Esophagus squamous epithelium (tissue), 5 donors: ENCODE data around the gene RNF6. TPM values are rescaled to one million over a fixed set of nuclear protein-coding genes. Genes with fewer than 3 reads are reported as not detected.

ENCODE experiments used
- DNase-seq: peaks from one replicate; lab custom pipeline; 2025; lab: John Stamatoyannopoulos, UW
- H3K27ac ChIP-seq, 4 donors: fragments of 200-600 bp; sonication (generic); one replicate each; pipeline ENCODE4 v1.5.1; 2016 to 2019; ENCODE audit warnings: mild to moderate bottlenecking in 1 of 4
- H3K27me3 ChIP-seq, 4 donors: fragments of 200-600 bp; sonication (generic); 1 replicate in 3 of 4; 2 replicates in 1 of 4; pipeline versions ENCODE4 v1.5.1 to v1.6.0; 2017 to 2021; ENCODE audit warnings: antibody characterized with exemption in 1 of 4
- H3K36me3 ChIP-seq, 3 donors: fragments of 200-600 bp; sonication (generic); one replicate each; pipeline ENCODE4 v1.5.1; 2016 to 2019
- H3K4me1 ChIP-seq, 3 donors: fragments of 200-600 bp; sonication (generic); one replicate each; pipeline ENCODE4 v1.5.1; 2017 to 2019
- H3K4me3 ChIP-seq, 4 donors: fragments of 200-600 bp; sonication (generic); 1 replicate in 3 of 4; 2 replicates in 1 of 4; pipeline ENCODE4 v1.5.1; 2016 to 2019; ENCODE audit warnings: mild to moderate bottlenecking in 2 of 4, moderate library complexity in 1 of 4
- H3K9me3 ChIP-seq, 3 donors: fragments of 200-600 bp; sonication (generic); one replicate each; pipeline ENCODE4 v1.5.1; 2016 to 2019
- POLR2A ChIP-seq, 4 donors: fragments of 450-650 bp; IDR thresholded peaks; one replicate each; pipeline ENCODE4 v1.6.1; 2017; ENCODE audit warnings: antibody characterized with exemption in 4 of 4, mild to moderate bottlenecking in 4 of 4, moderate library complexity in 3 of 4
- whole genome bisulfite sequencing, 2 donors: methylation state at CpG; one replicate each; pipeline ENCODE4 v1.1.5; 2018; 5-methylcytosine and 5-hydroxymethylcytosine counted together
- intact Hi-C: fragments of 100-400 bp; cut with DNase I; formaldehyde crosslinking; loops from one replicate; pipeline ENCODE4 v1.15.0; 2022
- total RNA-seq, 4 donors: library from RNA; depleted of rRNA; stranded (reverse); fragments of >200 nt; gene quantifications; one replicate each; pipeline ENCODE4 v1.1.0, GENCODE V29; 2016
- TF ChIP-seq, protein P1 (sequence below), 6 experiments: fragments of 450-650 bp in 4 of 6; fragments of 200-600 bp in 2 of 6; sonication (generic) in 2 of 6; IDR thresholded peaks; one replicate each; pipeline ENCODE4 v1.5.1; 2016 to 2019; ENCODE audit warnings: antibody characterized with exemption in 6 of 6, mild to moderate bottlenecking in 4 of 6, moderate library complexity in 4 of 6
- donor health status: DM: yes; HTN: yes; CAD: no.

Gene RNF6
- total RNA-seq, 4 donors from 2014 or later = 23.4 to 41.4 (median 29.6) TPM

DNA sequence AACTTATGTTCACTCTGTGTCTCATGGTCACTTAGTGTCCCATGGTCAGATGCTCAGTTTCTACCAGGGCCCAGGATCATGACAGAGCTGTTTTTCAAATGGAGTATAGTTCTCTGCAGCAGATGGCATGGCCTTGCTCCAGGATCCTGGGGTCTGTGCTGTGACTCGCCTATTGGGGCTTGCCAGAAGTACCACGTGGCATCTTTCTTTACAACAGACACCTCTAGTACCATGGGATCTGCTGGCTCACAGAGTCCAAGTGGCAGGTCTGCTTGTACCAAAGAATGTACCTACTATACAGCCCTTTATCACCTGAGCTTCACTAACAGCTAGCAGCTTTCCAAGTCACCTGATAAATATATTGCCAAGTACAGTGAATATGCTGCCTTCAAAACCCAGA is 6.0 kb upstream of the RNF6 start:
- TF ChIP-seq, protein P1, sequence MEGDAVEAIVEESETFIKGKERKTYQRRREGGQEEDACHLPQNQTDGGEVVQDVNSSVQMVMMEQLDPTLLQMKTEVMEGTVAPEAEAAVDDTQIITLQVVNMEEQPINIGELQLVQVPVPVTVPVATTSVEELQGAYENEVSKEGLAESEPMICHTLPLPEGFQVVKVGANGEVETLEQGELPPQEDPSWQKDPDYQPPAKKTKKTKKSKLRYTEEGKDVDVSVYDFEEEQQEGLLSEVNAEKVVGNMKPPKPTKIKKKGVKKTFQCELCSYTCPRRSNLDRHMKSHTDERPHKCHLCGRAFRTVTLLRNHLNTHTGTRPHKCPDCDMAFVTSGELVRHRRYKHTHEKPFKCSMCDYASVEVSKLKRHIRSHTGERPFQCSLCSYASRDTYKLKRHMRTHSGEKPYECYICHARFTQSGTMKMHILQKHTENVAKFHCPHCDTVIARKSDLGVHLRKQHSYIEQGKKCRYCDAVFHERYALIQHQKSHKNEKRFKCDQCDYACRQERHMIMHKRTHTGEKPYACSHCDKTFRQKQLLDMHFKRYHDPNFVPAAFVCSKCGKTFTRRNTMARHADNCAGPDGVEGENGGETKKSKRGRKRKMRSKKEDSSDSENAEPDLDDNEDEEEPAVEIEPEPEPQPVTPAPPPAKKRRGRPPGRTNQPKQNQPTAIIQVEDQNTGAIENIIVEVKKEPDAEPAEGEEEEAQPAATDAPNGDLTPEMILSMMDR (IDR thresholded peaks at IDR 0.05) = no peak
- no peak for TF ChIP-seq POLR2A (IDR thresholded peaks at IDR 0.05)
- WGBS, 2 donors = 75 to 100% methylated on average over 1 to 2 of the region's 2 CpGs
- Histone ChIP-seq H3K9me3 (no peaks in the 10 kb centered on the region), H3K4me3 (no peak overlapping the region), H3K27ac (no peak overlapping the region), H3K36me3 (no peaks in the 10 kb centered on the region), H3K4me1 (peaks cover 0 to 1% (median 0%) of the 10 kb centered on the region in 3 donors), H3K27me3 (peaks cover 0 to 5% (median 0%) of the 10 kb centered on the region in 4 donors)
- intact Hi-C loops = no loop called here
- DNase-seq = no peak

DNA sequence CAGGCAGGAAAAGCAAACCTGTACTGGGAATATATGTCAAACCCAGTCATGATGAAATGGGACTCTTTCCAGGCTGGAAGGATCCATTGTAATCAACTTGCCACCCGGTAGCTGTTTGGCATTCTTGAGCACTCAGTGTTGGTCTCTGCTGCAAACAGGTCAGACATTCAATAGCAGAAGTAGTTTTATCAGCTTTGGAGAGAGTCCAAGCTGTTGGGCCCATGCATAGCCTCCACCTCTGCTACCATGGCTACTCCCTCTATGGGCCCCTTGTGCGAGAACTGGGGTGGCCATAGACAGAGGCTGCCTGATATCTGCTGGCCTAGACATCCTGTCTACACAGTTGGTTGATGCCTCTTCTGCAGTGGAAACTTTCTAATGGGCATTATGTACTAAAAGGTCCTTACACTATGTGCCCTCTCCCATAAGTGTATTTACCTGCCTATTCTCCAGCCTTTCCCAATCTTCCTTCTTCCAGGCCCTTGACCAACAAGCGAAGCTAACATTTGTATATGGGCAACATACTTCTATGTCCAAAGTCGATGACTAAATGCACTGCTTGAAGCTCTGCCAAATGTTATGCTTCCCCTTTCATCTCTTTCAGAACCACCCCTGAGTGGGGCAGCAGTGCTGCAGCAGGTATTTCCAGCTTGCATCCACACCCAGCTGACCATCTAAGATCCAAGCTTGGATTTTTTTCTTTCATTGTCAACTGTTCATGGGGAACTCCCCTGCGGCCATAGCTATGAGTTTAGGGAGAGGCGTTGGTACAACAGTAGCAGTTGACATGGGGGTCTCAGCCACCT is 5.3 kb upstream of the RNF6 start:
- DNase-seq = no peak
- Histone ChIP-seq H3K9me3 (no peaks in the 10 kb centered on the region), H3K36me3 (no peaks in the 10 kb centered on the region), H3K4me1 (peaks cover 0 to 8% (median 0%) of the 10 kb centered on the region in 3 donors), H3K27me3 (peaks cover 0 to 5% (median 0%) of the 10 kb centered on the region in 4 donors), H3K27ac (no peak overlapping the region), H3K4me3 (no peak overlapping the region)
- WGBS, 2 donors = 79 to 80% methylated on average over 6 of the region's 6 CpGs
- intact Hi-C loops = no loop called here
- no peak for TF ChIP-seq POLR2A (IDR thresholded peaks at IDR 0.05)
- TF ChIP-seq, protein P1 (IDR thresholded peaks at IDR 0.05) = no peak

DNA sequence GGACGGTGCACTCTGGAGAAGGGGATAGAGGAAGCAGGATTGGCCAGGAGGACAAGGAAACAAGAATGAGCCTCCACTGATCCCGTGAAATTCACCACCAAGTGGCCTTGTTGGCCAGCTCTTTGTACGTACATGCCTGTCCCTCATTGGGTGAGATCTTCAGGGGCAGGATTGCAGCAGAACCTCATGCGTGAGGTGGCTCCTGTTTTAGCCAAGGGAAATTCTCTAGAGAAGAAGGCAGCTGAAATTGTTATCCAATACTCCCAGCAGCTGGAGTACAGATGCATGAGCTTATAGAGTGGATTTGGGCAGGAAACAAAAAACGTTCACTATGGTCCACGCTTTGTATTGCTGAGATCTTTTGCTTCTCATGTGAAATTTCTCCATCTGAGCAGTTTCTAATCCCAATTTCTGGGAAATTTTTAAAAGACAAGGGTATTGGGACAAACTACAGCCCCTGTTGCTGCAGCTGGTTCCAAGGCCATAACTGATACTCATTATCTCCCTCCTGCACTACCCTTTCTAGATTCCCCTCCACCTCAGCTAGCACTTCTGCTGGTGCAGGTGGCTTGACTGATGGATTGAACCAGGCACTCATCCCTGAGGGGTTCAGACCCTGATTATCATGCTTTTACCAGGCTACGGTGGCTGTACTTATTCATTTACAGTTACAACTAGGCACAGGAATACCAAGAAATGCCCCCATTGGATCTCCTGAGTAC is 3.9 kb upstream of the RNF6 start:
- 57 to 66% methylated on average over 7 of the region's 7 CpGs for WGBS, 2 donors
- Histone ChIP-seq H3K36me3 (no peaks in the 10 kb centered on the region), H3K4me1 (peaks cover 0 to 10% (median 2%) of the 10 kb centered on the region in 3 donors), H3K4me3 (no peak overlapping the region), H3K27ac (no peak overlapping the region), H3K27me3 (peaks cover 0 to 5% (median 0%) of the 10 kb centered on the region in 4 donors), H3K9me3 (no peaks in the 10 kb centered on the region)
- no peak for TF ChIP-seq POLR2A (IDR thresholded peaks at IDR 0.05)
- TF ChIP-seq, protein P1 (IDR thresholded peaks at IDR 0.05) = no peak
- DNase-seq = no peak
- intact Hi-C loops = no loop called here

DNA sequence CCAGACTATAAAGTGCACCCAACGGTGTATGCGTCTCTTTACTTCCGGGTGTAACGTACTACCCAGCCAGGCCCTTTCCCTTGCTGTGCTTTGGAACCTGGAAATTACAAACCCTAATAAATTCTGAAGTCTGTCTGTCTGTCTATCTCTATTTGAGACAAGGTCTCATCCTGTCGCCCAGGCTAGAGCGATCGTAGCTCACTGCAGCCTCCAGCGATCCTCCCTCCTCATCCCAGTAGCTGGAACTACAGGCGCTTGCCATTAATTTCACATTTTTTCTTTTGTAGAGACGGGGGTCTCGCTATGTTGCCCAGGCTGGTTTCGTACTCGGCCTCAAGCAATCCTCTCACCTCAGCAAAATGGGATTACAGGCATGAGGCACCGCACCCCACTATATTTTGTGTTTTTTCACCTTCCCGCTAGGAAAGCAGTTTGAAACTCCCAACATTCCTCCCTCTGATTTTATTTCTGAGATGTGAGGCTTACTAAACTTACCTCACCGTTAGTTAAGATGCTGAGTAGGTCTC is 469 bp upstream of the RNF6 start:
- no peak for TF ChIP-seq POLR2A (IDR thresholded peaks at IDR 0.05)
- TF ChIP-seq, protein P1 (IDR thresholded peaks at IDR 0.05) = no peak
- Histone ChIP-seq H3K27me3 (peaks cover 0 to 5% (median 0%) of the 10 kb centered on the region in 4 donors), H3K36me3 (peaks cover under 1 to 26% (median 2%) of the 10 kb centered on the region in 3 donors), H3K27ac (peak overlapping the region; percentile 95 to 98 (median 97)), H3K9me3 (no peaks in the 10 kb centered on the region), H3K4me1 (peaks cover 9 to 30% (median 13%) of the 10 kb centered on the region in 3 donors), H3K4me3 (peak overlapping the region; percentile 81 to 96 (median 92))
- intact Hi-C loops = no loop called here
- no peak for DNase-seq
- WGBS, 2 donors = 19 to 22% methylated on average over 15 of the region's 16 CpGs
